Stimulated activated naive CD8-positive, alpha-beta T cell treated with anti-CD3 and anti-CD28 coated beads, Interleukin-15, Interleukin-2, amounts not matched to agents 100 ng/mL and 50 ng/mL, for 24 hours (primary cell): ENCODE results near the gene ACOT12.
"Not testable (repeated sequence)": the region's sequence is repeated elsewhere in the genome, so short reads cannot be mapped to it uniquely, and the experiment has no call there.

Experiments
- H3K27ac Mint-ChIP-seq: one replicate; pipeline ENCODE4 v1.8.0; 2021; ENCODE audit warnings: mild to moderate bottlenecking, mixed read lengths
- H3K27me3 Mint-ChIP-seq: one replicate; pipeline ENCODE4 v1.8.0; 2021; ENCODE audit warnings: mixed read lengths
- H3K36me3 Mint-ChIP-seq: one replicate; pipeline ENCODE4 v1.8.0; 2021; ENCODE audit warnings: low read depth, mixed read lengths
- H3K4me1 Mint-ChIP-seq: one replicate; pipeline ENCODE4 v1.8.0; 2021; ENCODE audit warnings: low read depth, mixed read lengths
- H3K4me3 Mint-ChIP-seq: one replicate; pipeline ENCODE4 v1.8.0; 2021; ENCODE audit warnings: mild to moderate bottlenecking, mixed read lengths
- H3K9me3 Mint-ChIP-seq: one replicate; pipeline ENCODE4 v1.8.0; 2021; ENCODE audit warnings: mixed read lengths

ACOT12 gene

DNA sequence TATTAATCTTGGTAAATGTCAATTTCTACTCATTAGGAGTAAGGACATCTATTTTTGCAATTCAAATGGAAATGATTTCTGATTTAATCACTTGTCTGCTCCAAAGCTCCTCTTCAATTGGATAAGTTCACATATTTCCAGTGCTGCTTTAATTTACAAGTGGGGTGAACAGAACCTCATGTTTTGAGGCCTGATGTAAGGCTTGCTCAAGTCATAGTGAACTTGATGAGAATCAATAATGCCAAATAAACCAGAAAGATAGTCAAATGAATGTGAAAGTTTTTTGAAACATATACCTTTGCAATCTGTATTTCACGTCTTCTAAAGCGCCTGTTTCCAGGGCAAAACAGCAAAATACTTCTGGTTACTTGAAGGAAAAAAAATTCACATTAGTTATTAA, 15.4 kb upstream of the ACOT12 start:
- H3K27me3 Mint-ChIP-seq, result no peaks in the 10 kb centered on the region
- no peak overlapping the region for H3K4me3 Mint-ChIP-seq
- H3K4me1 Mint-ChIP-seq, result no peaks in the 10 kb centered on the region
- no peak overlapping the region for H3K27ac Mint-ChIP-seq
- H3K9me3 Mint-ChIP-seq, result no peaks in the 10 kb centered on the region
- H3K36me3 Mint-ChIP-seq, result no peaks in the 10 kb centered on the region

- no peaks in the 10 kb centered on the region for H3K4me1 Mint-ChIP-seq
- no peak overlapping the region for H3K4me3 Mint-ChIP-seq
- no peaks in the 10 kb centered on the region for H3K27me3 Mint-ChIP-seq
- H3K27ac Mint-ChIP-seq, result no peak overlapping the region
- no peaks in the 10 kb centered on the region for H3K36me3 Mint-ChIP-seq
- no peaks in the 10 kb centered on the region for H3K9me3 Mint-ChIP-seq
Observed at GRCh38 chr5:81408496-81408895, 14.6 kb upstream of the ACOT12 start.

GRCh38 chr5:81407811-81408210, 13.9 kb upstream of the ACOT12 start:
- H3K4me1 Mint-ChIP-seq, H3K4me3 Mint-ChIP-seq, H3K9me3 Mint-ChIP-seq, H3K27me3 Mint-ChIP-seq, H3K36me3 Mint-ChIP-seq, H3K27ac Mint-ChIP-seq: not testable (repeated sequence)

DNA sequence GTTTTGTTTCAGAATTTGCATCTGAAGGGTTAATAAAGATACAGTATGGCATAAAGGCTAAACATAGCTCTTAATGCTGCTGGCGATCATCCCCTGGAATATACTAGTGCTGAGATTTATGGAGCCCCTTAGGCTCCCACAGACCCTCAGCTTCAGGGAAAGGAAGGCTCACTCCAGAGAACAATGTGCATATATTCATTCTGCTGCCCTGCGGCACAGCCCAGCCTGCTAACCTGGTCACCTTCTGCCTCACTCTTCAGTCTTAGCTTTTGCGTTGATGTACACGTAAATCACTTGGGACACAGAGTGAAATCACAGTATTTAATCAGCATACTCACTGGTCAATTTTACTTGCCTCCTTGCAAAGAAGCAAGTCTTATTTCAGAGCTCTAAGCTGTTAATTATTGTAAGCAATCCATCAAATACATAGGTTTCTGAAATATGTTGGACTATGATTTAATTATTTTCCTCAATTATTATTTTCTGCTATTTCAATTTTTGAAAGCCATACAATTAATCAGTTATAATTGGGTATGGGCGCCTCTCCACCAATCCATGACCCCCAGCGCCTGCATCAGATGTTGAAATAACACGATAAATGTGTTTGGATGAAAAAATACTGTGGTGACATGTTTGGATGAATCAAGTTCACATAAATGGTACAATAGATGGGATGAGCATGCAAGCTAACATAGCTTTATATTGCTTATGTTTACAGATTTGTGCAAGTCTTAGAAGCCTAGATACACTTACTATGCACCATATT, 11.4 kb upstream of the ACOT12 start:
- Mint-ChIP-seq H3K27me3 (peaks cover 8% of the 10 kb centered on the region), H3K4me1 (no peaks in the 10 kb centered on the region), H3K9me3 (no peaks in the 10 kb centered on the region), H3K27ac (no peak overlapping the region), H3K36me3 (no peaks in the 10 kb centered on the region), H3K4me3 (no peak overlapping the region)

GRCh38 chr5:81402192-81402930, 8.4 kb upstream of the ACOT12 start:
- Mint-ChIP-seq H3K36me3 (no peaks in the 10 kb centered on the region), H3K4me3 (no peak overlapping the region), H3K27ac (no peak overlapping the region), H3K9me3 (no peaks in the 10 kb centered on the region), H3K4me1 (no peaks in the 10 kb centered on the region), H3K27me3 (peaks cover 28% of the 10 kb centered on the region)

DNA sequence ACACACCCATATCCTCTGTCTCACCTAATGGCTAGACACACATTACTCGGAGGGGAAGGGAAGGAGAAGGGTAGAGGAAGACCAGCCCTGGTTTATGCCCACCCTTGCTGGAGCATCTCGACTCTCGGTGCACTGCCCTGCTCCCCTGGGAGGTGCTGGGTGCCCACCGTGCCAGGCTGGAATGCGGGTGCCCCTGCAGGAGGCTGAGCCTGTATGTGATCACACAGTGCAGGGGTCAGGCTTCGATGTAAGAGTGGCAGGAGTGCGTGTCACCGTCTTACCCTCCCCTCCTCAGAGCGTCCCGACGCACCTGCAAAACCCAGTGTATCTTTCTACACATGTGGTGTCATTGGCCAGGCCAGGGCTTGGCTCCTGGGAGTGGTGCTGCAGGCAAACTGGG, 7.3 kb upstream of the ACOT12 start:
- H3K9me3 Mint-ChIP-seq, result no peaks in the 10 kb centered on the region
- H3K4me3 Mint-ChIP-seq, result no peak overlapping the region
- H3K27me3 Mint-ChIP-seq, result peaks cover 35% of the 10 kb centered on the region
- no peaks in the 10 kb centered on the region for H3K4me1 Mint-ChIP-seq
- no peak overlapping the region for H3K27ac Mint-ChIP-seq
- H3K36me3 Mint-ChIP-seq, result no peaks in the 10 kb centered on the region

- Mint-ChIP-seq H3K9me3 (no peaks in the 10 kb centered on the region), H3K27ac (no peak overlapping the region), H3K4me3 (no peak overlapping the region), H3K36me3 (no peaks in the 10 kb centered on the region), H3K27me3 (peaks cover 43% of the 10 kb centered on the region), H3K4me1 (no peaks in the 10 kb centered on the region)
Observed at GRCh38 chr5:81400375-81400774, 6.4 kb upstream of the ACOT12 start.

DNA sequence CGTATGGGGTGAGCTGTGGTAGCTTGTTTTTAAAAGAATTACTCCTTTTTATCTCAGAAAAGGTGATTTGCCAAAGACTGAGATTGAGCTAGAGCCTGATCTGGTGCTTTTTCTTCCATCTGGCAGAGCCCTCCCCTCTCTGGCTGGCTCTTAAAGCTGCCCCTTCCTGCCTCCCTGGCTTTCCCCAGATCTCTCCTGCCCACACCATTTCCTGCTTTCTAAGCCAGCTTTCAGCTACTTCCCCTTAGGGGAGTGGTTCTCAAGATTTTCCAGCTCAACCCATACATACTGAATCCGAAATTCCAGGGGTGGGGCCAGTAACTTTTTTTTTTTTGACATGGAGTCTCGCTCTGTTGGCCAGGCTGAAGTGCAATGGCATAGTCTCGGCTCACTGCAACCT, 4.8 kb upstream of the ACOT12 start:
- no peaks in the 10 kb centered on the region for H3K4me1 Mint-ChIP-seq
- H3K4me3 Mint-ChIP-seq, result no peak overlapping the region
- H3K27me3 Mint-ChIP-seq, result peaks cover 55% of the 10 kb centered on the region
- H3K36me3 Mint-ChIP-seq, result no peaks in the 10 kb centered on the region
- no peak overlapping the region for H3K27ac Mint-ChIP-seq
- H3K9me3 Mint-ChIP-seq, result no peaks in the 10 kb centered on the region

DNA sequence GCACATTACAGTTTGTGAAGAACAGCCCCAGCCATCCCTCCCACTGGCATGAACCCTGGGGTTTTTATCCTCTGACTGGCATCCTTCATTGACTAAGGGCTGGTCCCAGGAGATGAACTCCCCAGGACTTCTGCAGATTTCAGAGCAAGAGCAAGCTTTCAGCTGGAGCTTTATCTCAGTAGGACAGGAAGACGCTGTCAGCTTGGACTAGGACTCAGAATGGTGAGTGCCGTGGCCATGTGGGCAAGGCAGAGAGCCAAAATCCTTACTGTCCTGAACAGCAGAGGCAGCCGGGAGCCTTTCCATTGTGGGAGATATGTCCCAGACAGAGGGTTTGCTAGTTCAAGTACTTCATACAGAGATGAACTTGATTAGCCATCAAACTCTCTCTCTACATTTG, 3.2 kb upstream of the ACOT12 start:
- H3K4me1 Mint-ChIP-seq, result no peaks in the 10 kb centered on the region
- no peak overlapping the region for H3K27ac Mint-ChIP-seq
- no peaks in the 10 kb centered on the region for H3K36me3 Mint-ChIP-seq
- H3K27me3 Mint-ChIP-seq, result peaks cover 67% of the 10 kb centered on the region
- no peak overlapping the region for H3K4me3 Mint-ChIP-seq
- H3K9me3 Mint-ChIP-seq, result no peaks in the 10 kb centered on the region

- Mint-ChIP-seq H3K4me1 (no peaks in the 10 kb centered on the region), H3K36me3 (no peaks in the 10 kb centered on the region), H3K9me3 (no peaks in the 10 kb centered on the region), H3K27me3 (peaks cover 75% of the 10 kb centered on the region), H3K4me3 (no peak overlapping the region), H3K27ac (no peak overlapping the region)
Observed at GRCh38 chr5:81395262-81395661, 1.3 kb upstream of the ACOT12 start.

- H3K9me3 Mint-ChIP-seq, result peaks cover 5% of the 10 kb centered on the region
- peak overlapping the region; percentile 17 for H3K4me3 Mint-ChIP-seq
- peaks cover 74% of the 10 kb centered on the region for H3K27me3 Mint-ChIP-seq
- no peaks in the 10 kb centered on the region for H3K36me3 Mint-ChIP-seq
- no peaks in the 10 kb centered on the region for H3K4me1 Mint-ChIP-seq
- H3K27ac Mint-ChIP-seq, result no peak overlapping the region
Observed at GRCh38 chr5:81393430-81393782, 528 bp downstream of the ACOT12 start.

DNA sequence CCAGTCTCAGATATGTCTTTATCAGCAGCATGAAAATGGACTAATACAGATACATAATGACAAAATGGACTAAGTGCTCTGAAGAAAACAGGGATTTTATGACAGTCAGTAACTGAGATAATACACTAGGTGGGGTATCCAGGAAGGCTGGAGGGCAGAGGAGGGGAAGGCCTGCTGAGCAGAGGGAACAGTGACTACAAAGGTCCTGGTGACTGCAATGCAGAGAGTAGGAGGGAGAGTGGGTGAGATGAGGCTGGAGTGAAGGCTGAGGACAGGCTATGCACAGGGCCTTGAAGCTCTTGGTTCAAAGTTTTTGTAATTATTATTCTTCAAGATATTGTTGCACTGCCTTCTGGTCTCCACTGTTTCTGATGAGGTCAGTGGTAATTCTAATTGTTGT, 4.9 kb downstream of the ACOT12 start:
- Mint-ChIP-seq H3K4me3 (no peak overlapping the region), H3K27me3 (peaks cover 43% of the 10 kb centered on the region), H3K36me3 (no peaks in the 10 kb centered on the region), H3K9me3 (peaks cover 5% of the 10 kb centered on the region), H3K27ac (no peak overlapping the region), H3K4me1 (no peaks in the 10 kb centered on the region)

GRCh38 chr5:81388169-81388568, 5.8 kb downstream of the ACOT12 start:
- Mint-ChIP-seq H3K27me3 (peaks cover 38% of the 10 kb centered on the region), H3K4me3 (no peak overlapping the region), H3K4me1 (no peaks in the 10 kb centered on the region), H3K27ac (no peak overlapping the region), H3K36me3 (no peaks in the 10 kb centered on the region), H3K9me3 (peaks cover 5% of the 10 kb centered on the region)

- Mint-ChIP-seq H3K27me3 (peaks cover 8% of the 10 kb centered on the region), H3K27ac (no peak overlapping the region), H3K4me3 (no peak overlapping the region), H3K36me3 (no peaks in the 10 kb centered on the region), H3K4me1 (no peaks in the 10 kb centered on the region), H3K9me3 (peaks cover 2% of the 10 kb centered on the region)
Observed at GRCh38 chr5:81383867-81384266, 10.1 kb downstream of the ACOT12 start.

DNA sequence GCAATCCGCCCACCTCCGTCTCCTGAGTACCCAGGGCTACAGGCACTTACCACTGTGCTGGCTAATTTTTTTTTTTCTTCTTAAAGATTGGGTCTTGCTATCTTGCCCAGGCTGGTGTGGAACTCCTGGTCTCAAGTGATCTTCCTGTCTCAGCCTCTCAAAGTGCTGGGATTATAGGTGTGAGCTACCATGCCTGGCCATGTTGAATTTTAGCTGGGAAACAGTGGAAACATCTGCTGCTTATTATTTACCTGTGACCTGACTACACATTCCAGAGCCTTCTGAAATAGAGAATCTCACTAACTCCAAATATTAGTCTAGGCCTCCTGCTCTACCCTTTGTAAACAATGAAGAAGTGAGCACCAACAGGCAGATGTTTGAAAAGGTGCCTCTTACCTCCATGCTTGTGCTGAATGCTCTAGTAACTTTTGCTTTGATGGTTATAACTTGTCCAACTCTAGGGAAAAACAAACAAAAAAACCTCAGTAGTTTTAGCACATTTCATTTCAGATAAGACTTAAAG, 22.5 kb downstream of the ACOT12 start:
- Mint-ChIP-seq H3K36me3 (no peaks in the 10 kb centered on the region), H3K9me3 (no peaks in the 10 kb centered on the region), H3K4me3 (no peak overlapping the region), H3K27me3 (peaks cover 21% of the 10 kb centered on the region), H3K27ac (no peak overlapping the region), H3K4me1 (no peaks in the 10 kb centered on the region)
